ACHN (cell line): ENCODE data around the gene PVALB.

Experiments used
- DNase-seq: peaks from one replicate; pipeline ENCODE4 v3.0.0-alpha.2; 2015
- in situ Hi-C: cut with HindIII; loops from 2 replicates; pipeline ENCODE4 v1.10.0; 2017; ENCODE audit warnings: low sequenced_read_pairs, low pct_ligation_motif_present, low pct_unique_long_range_greater_than_20kb

The PVALB gene

GRCh38 chr22:36790648-36791047, 26.2 kb downstream of the PVALB start:
- in situ Hi-C loops, result no loop called here
- DNase-seq, result no peak

- no peak for DNase-seq
- in situ Hi-C loops, result no loop called here
Observed at GRCh38 chr22:36787204-36787988, 29.4 kb downstream of the PVALB start.

- in situ Hi-C loops, result no loop called here
- DNase-seq, result no peak
Observed at GRCh38 chr22:36783743-36784142, 33.1 kb downstream of the PVALB start.

GRCh38 chr22:36781656-36782627, 34.9 kb downstream of the PVALB start:
- in situ Hi-C loops, result no loop called here
- DNase-seq, result peak; percentile 77

GRCh38 chr22:36778020-36778419, 38.8 kb downstream of the PVALB start:
- in situ Hi-C loops, result loop anchor here (10.0 kb wide), 1 partner anchor 233 kb away; no protein-coding TSS in a partner anchor
- no peak for DNase-seq

- in situ Hi-C loops, result loop anchor here (10.0 kb wide), 1 partner anchor 232 kb away; no protein-coding TSS in a partner anchor
- no peak for DNase-seq
Observed at GRCh38 chr22:36776722-36777121, 40.1 kb downstream of the PVALB start.

- peak; percentile 99 for DNase-seq
- in situ Hi-C loops, result loop anchor here (10.0 kb wide), 1 partner anchor 231 kb away; no protein-coding TSS in a partner anchor
Observed at GRCh38 chr22:36775964-36776669, 40.7 kb downstream of the PVALB start, which contains the start of gene IFT27. Gene IFT27, minus strand, starts transcription at chr22:36776119. Its CDS starts 412 bp downstream, at chr22:36775707.

- in situ Hi-C loops, result loop anchor here (10.0 kb wide), 1 partner anchor 231 kb away; no protein-coding TSS in a partner anchor
- DNase-seq, result peak; percentile 13
Observed at GRCh38 chr22:36775586-36775963, 41.3 kb downstream of the PVALB start.

- peak; percentile 51 for DNase-seq
- in situ Hi-C loops, result loop anchor here (10.0 kb wide), 1 partner anchor 229 kb away; no protein-coding TSS in a partner anchor
Observed at GRCh38 chr22:36773935-36774334, 42.9 kb downstream of the PVALB start.

GRCh38 chr22:36772451-36772850, 44.4 kb downstream of the PVALB start:
- DNase-seq, result no peak
- in situ Hi-C loops, result loop anchor here (10.0 kb wide), 1 partner anchor 228 kb away; no protein-coding TSS in a partner anchor

GRCh38 chr22:36771356-36772063, 45.3 kb downstream of the PVALB start:
- DNase-seq, result no peak
- in situ Hi-C loops, result loop anchor here (10.0 kb wide), 1 partner anchor 227 kb away; no protein-coding TSS in a partner anchor

- DNase-seq, result no peak
- in situ Hi-C loops, result loop anchor here (10.0 kb wide), 1 partner anchor 226 kb away; no protein-coding TSS in a partner anchor
Observed at GRCh38 chr22:36770513-36771231, 46.2 kb downstream of the PVALB start.

GRCh38 chr22:36769541-36770512, 47.0 kb downstream of the PVALB start:
- no peak for DNase-seq
- in situ Hi-C loops, result loop anchor here (10.0 kb wide), 1 partner anchor 225 kb away; no protein-coding TSS in a partner anchor

GRCh38 chr22:36768616-36769015, 48.2 kb downstream of the PVALB start:
- no peak for DNase-seq
- in situ Hi-C loops, result no loop called here

- in situ Hi-C loops, result no loop called here
- no peak for DNase-seq
Observed at GRCh38 chr22:36768141-36768540, 48.7 kb downstream of the PVALB start.
